ENCODE data around the gene WDPCP. TPM values are rescaled to one million over a fixed set of nuclear protein-coding genes. Genes with fewer than 3 reads are reported as not detected.
"Not testable (repeated sequence)": the region's sequence is repeated elsewhere in the genome, so short reads cannot be mapped to it uniquely, and the experiment has no call there.

Gene WDPCP
- total RNA-seq = 5.2 TPM

- peaks cover 5 to 16% of the 10 kb centered on the region in 2 donors for H3K4me1 ChIP-seq
- no peak for TF ChIP-seq CTCF (IDR thresholded peaks at IDR 0.05)
- H3K9me3 ChIP-seq = no peaks in the 10 kb centered on the region
- H3K27me3 ChIP-seq = no peaks in the 10 kb centered on the region
- no peaks in the 10 kb centered on the region for H3K36me3 ChIP-seq
- intact Hi-C loops (cut with DNase I) = loop anchor here (1.0 to 10.0 kb wide), 8 partner anchors 254 to 1639 kb away; partner anchors contain the start of genes ACTR2, CEP68, EHBP1 and LGALSL
- peak within 1 kb of the TSS; percentile 88 for H3K27ac ChIP-seq
- peak within 1 kb of the TSS; percentile 66 to 83 for H3K4me3 ChIP-seq
- DNase-seq (ENCODE audit: low spot score in 2 of 2) = peak; percentile 90 to 97
These were observed at the start of gene WDPCP, which contains the start of gene MDH1 for GRCh38 chr2:63588385-63589147. Gene WDPCP, minus strand, starts transcription at chr2:63588477. Its CDS starts 206 bp downstream, at chr2:63588271. Gene MDH1, plus strand, starts transcription at chr2:63588963. Its CDS starts 81 bp downstream, at chr2:63589044.

- intact Hi-C loops (cut with DNase I) = no loop called here
These were observed 44.1 kb upstream of the WDPCP start for GRCh38 chr2:63632382-63632781.

GRCh38 chr2:63631501-63631900 lies 43.2 kb upstream of the WDPCP start:
- Histone ChIP-seq H3K27ac (no peak overlapping the region), H3K27me3 (no peaks in the 10 kb centered on the region), H3K4me3 (no peak overlapping the region), H3K36me3 (no peaks in the 10 kb centered on the region), H3K4me1 (no peaks in the 10 kb centered on the region), H3K9me3 (peaks cover 15 to 36% of the 10 kb centered on the region in 2 donors)
- no peak for TF ChIP-seq CTCF (IDR thresholded peaks at IDR 0.05)
- intact Hi-C loops (cut with DNase I) = no loop called here
- DNase-seq (ENCODE audit: low spot score in 2 of 2) = no peak

More at GRCh38 chr2:63632382-63632781, 44.1 kb upstream of the WDPCP start:
- no peak for DNase-seq (ENCODE audit: low spot score in 2 of 2)
- Histone ChIP-seq H3K4me3 (no peak overlapping the region), H3K9me3 (peaks cover 15 to 38% of the 10 kb centered on the region in 2 donors), H3K36me3 (no peaks in the 10 kb centered on the region), H3K27me3 (no peaks in the 10 kb centered on the region), H3K27ac (no peak overlapping the region), H3K4me1 (no peaks in the 10 kb centered on the region)
- TF ChIP-seq CTCF (IDR thresholded peaks at IDR 0.05) = no peak

GRCh38 chr2:63628403-63628942 lies 40.2 kb upstream of the WDPCP start:
- H3K27ac ChIP-seq = no peak overlapping the region
- DNase-seq (ENCODE audit: low spot score in 2 of 2) = no peak
- no peaks in the 10 kb centered on the region for H3K27me3 ChIP-seq
- intact Hi-C loops (cut with DNase I) = no loop called here
- H3K9me3 ChIP-seq = peaks cover 6 to 16% of the 10 kb centered on the region in 2 donors
- no peaks in the 10 kb centered on the region for H3K4me1 ChIP-seq
- no peak overlapping the region for H3K4me3 ChIP-seq
- no peaks in the 10 kb centered on the region for H3K36me3 ChIP-seq
- no peak for TF ChIP-seq CTCF (IDR thresholded peaks at IDR 0.05)

- Histone ChIP-seq H3K4me1 (no peaks in the 10 kb centered on the region), H3K36me3 (no peaks in the 10 kb centered on the region), H3K27ac (no peak overlapping the region), H3K4me3 (no peak overlapping the region), H3K27me3 (no peaks in the 10 kb centered on the region), H3K9me3 (peaks cover 6 to 12% of the 10 kb centered on the region in 2 donors)
- no peak for DNase-seq (ENCODE audit: low spot score in 2 of 2)
- intact Hi-C loops (cut with DNase I) = no loop called here
- no peak for TF ChIP-seq CTCF (IDR thresholded peaks at IDR 0.05)
These were observed 39.6 kb upstream of the WDPCP start for GRCh38 chr2:63627866-63628265.

GRCh38 chr2:63623763-63624162 lies 35.5 kb upstream of the WDPCP start:
- DNase-seq (ENCODE audit: low spot score in 2 of 2); H3K27ac ChIP-seq; H3K36me3 ChIP-seq; H3K4me3 ChIP-seq; H3K9me3 ChIP-seq; H3K27me3 ChIP-seq; intact Hi-C loops (cut with DNase I); H3K4me1 ChIP-seq: not testable (repeated sequence)
